ENCODE measurements around the gene MYH10.

DNA sequence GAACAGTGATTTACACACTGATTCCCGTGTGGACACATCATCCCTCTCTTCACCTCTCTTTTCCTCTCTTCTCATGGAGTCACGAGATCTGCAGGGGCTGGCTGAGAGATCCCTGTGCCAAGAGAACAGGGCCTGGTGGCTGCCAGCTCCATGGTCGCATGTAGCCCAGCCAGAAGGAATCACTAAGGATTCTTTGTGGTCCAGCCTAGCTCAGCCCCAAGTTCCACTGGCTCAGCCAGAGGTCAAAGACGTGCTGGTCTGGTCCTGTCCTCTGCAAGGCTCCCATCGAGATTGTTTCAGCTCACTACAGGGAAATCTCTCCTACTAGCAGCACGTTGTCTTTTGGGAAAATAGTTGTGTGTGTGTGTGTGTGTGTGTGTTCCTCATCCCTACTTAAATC lies 128.4 kb downstream of the MYH10 start:
- TF ChIP-seq, protein P1, sequence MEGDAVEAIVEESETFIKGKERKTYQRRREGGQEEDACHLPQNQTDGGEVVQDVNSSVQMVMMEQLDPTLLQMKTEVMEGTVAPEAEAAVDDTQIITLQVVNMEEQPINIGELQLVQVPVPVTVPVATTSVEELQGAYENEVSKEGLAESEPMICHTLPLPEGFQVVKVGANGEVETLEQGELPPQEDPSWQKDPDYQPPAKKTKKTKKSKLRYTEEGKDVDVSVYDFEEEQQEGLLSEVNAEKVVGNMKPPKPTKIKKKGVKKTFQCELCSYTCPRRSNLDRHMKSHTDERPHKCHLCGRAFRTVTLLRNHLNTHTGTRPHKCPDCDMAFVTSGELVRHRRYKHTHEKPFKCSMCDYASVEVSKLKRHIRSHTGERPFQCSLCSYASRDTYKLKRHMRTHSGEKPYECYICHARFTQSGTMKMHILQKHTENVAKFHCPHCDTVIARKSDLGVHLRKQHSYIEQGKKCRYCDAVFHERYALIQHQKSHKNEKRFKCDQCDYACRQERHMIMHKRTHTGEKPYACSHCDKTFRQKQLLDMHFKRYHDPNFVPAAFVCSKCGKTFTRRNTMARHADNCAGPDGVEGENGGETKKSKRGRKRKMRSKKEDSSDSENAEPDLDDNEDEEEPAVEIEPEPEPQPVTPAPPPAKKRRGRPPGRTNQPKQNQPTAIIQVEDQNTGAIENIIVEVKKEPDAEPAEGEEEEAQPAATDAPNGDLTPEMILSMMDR (IDR thresholded peaks at IDR 0.05) = no peak
- TF ChIP-seq POLR2A (IDR thresholded peaks at IDR 0.05) = no peak

Measured in body of pancreas (tissue), 4 donors.